HepG2 (cell line): ENCODE measurements around the gene STH. TPM values are rescaled to one million over a fixed set of nuclear protein-coding genes. Genes with fewer than 3 reads are reported as not detected.
A peak's percentile ranks its signal among the peaks of the same experiment; 100 is the strongest.

Experiments used
- FOXP1 ChIP-seq, 2 experiments: fragments of 450-650 bp in 1 of 2; IDR thresholded peaks; 2 replicates each; pipeline ENCODE4 v1.6.1; 2017 to 2018; ENCODE audit warnings: antibody characterized with exemption in 1 of 2
- GATAD1 ChIP-seq: IDR thresholded peaks from 2 replicates; pipeline ENCODE4 v1.6.1; 2016; ENCODE audit warnings: missing genetic modification reagents, missing compliant biosample characterization
- KDM5A ChIP-seq: fragments of 200-600 bp; sonication (generic); IDR thresholded peaks from 2 replicates; pipeline ENCODE4 v1.7.0; 2018; ENCODE audit warnings: antibody characterized with exemption, mild to moderate bottlenecking, low read length, borderline replicate concordance
- NR2F6 ChIP-seq, 2 experiments: IDR thresholded peaks; 2 replicates each; pipeline ENCODE4 v1.6.1; 2016; ENCODE audit warnings: antibody characterized with exemption in 1 of 2, mild to moderate bottlenecking in 1 of 2
- PRMT3 ChIP-seq: sonication (generic); formaldehyde crosslinking; IDR thresholded peaks from 2 replicates; pipeline ENCODE4 v1.8.1; 2022; ENCODE audit warnings: low read depth, mild to moderate bottlenecking, moderate library complexity, missing genetic modification reagents, borderline replicate concordance
- TARDBP ChIP-seq: sonication (generic); formaldehyde crosslinking; IDR thresholded peaks from 2 replicates; pipeline ENCODE4 v1.8.0; 2022; ENCODE audit warnings: mild to moderate bottlenecking, missing genetic modification reagents
- ZNF292 ChIP-seq: sonication (generic); formaldehyde crosslinking; IDR thresholded peaks from 2 replicates; pipeline ENCODE4 v1.8.1; 2022; ENCODE audit warnings: mild to moderate bottlenecking, low read depth, missing genetic modification reagents, borderline replicate concordance
- ZNF496 ChIP-seq: sonication (generic); formaldehyde crosslinking; IDR thresholded peaks from 2 replicates; pipeline ENCODE4 v1.8.1; 2023; ENCODE audit warnings: mild to moderate bottlenecking, moderate library complexity, missing genetic modification reagents; ENCODE audit not compliant: insufficient replicate concordance
- ZNF552 ChIP-seq: sonication (generic); formaldehyde crosslinking; IDR thresholded peaks from 2 replicates; pipeline ENCODE4 v1.9.0; 2022; ENCODE audit warnings: missing genetic modification reagents, mild to moderate bottlenecking, borderline replicate concordance
- ZNF777 ChIP-seq: sonication (generic); formaldehyde crosslinking; IDR thresholded peaks from 2 replicates; pipeline ENCODE4 v1.4.0; 2020; ENCODE audit warnings: missing genetic modification reagents
- polyA plus RNA-seq, 8 experiments: library from polyadenylated mRNA; depleted of rRNA in 3 of 8; stranded (reverse) in 7 of 8; unstranded in 1 of 8; fragments of >200 nt; fragmentation: Illumina TruSeq in 4 of 8; extraction: Trizol in 4 of 8; gene quantifications; 2 replicates each; pipeline versions ENCODE4 v1.2.1 to v1.2.3, GENCODE V29; 2011 to 2016; ENCODE audit warnings: low read depth in 4 of 8, missing spikeins in 1 of 8, mixed read lengths in 1 of 8; ENCODE audit not compliant: insufficient read depth in 1 of 8
- total RNA-seq, 5 experiments: library from RNA; depleted of rRNA; stranded (reverse); fragments of >200 nt; fragmentation: Illumina TruSeq; extraction: Trizol; gene quantifications; 2 replicates each; pipeline ENCODE4 v1.2.3, GENCODE V29; 2016; ENCODE audit warnings: low read depth in 1 of 5
- TF ChIP-seq, protein P1 (sequence below): sonication (generic); formaldehyde crosslinking; IDR thresholded peaks from 2 replicates; pipeline ENCODE4 v1.8.1; 2023; ENCODE audit warnings: missing genetic modification reagents, mild to moderate bottlenecking, borderline replicate concordance
- TF ChIP-seq, protein P2 (sequence below): IDR thresholded peaks from 2 replicates; pipeline ENCODE4 v1.6.1; 2016
- TF ChIP-seq, protein P3 (sequence below): sonication (generic); formaldehyde crosslinking; IDR thresholded peaks from 2 replicates; pipeline ENCODE4 v1.4.0; 2020; ENCODE audit warnings: missing genetic modification reagents
- TF ChIP-seq, protein P4 (sequence below): sonication (generic); formaldehyde crosslinking; IDR thresholded peaks from 2 replicates; pipeline ENCODE4 v1.9.0; 2021; ENCODE audit warnings: mild to moderate bottlenecking, missing genetic modification reagents
- TF ChIP-seq, protein P5 (sequence below): sonication (generic); formaldehyde crosslinking; IDR thresholded peaks from 2 replicates; pipeline ENCODE4 v1.4.0; 2020; ENCODE audit warnings: missing genetic modification reagents, low read depth, mild to moderate bottlenecking, borderline replicate concordance

The STH gene
- total and polyA plus RNA-seq, 2 of the 13 experiments (the other 11 are each of a cell fraction or from before 2014, with no cell fraction given) = not detected

DNA sequence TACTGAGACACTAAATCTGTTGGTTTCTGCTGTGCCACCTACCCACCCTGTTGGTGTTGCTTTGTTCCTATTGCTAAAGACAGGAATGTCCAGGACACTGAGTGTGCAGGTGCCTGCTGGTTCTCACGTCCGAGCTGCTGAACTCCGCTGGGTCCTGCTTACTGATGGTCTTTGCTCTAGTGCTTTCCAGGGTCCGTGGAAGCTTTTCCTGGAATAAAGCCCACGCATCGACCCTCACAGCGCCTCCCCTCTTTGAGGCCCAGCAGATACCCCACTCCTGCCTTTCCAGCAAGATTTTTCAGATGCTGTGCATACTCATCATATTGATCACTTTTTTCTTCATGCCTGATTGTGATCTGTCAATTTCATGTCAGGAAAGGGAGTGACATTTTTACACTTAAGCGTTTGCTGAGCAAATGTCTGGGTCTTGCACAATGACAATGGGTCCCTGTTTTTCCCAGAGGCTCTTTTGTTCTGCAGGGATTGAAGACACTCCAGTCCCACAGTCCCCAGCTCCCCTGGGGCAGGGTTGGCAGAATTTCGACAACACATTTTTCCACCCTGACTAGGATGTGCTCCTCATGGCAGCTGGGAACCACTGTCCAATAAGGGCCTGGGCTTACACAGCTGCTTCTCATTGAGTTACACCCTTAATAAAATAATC, 14.6 kb downstream of the STH start (continued):
- TF ChIP-seq ZNF496 (CRISPR knock-in tag) (no peak), PRMT3 (CRISPR knock-in tag) (0 out of 2 replicates have a peak, but pooled peaks have one; percentile 38), ZNF777 (peak; percentile 35; the same call in 1 of the 2 replicates), ZNF552 (CRISPR knock-in tag) (no peak), GATAD1 (no peak), TARDBP (CRISPR knock-in tag) (0 out of 2 replicates have a peak, but pooled peaks have one; percentile 24), FOXP1 (IDR thresholded peaks at IDR 0.05) (no peak), FOXP1 (CRISPR knock-in tag; IDR thresholded peaks at IDR 0.05) (peak; percentile 31; the same call in 1 of the 2 replicates), NR2F6 (IDR thresholded peaks at IDR 0.05) (0 out of 2 replicates have a peak, but pooled peaks have one; percentile 20), NR2F6 (CRISPR knock-in tag; IDR thresholded peaks at IDR 0.05) (no peak), KDM5A (no peak), ZNF292 (CRISPR knock-in tag) (peak; percentile 73; the same call in 1 of the 2 replicates)
- TF ChIP-seq, protein P1, sequence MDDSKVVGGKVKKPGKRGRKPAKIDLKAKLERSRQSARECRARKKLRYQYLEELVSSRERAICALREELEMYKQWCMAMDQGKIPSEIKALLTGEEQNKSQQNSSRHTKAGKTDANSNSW (CRISPR knock-in tag) = no peak
- TF ChIP-seq, protein P2, sequence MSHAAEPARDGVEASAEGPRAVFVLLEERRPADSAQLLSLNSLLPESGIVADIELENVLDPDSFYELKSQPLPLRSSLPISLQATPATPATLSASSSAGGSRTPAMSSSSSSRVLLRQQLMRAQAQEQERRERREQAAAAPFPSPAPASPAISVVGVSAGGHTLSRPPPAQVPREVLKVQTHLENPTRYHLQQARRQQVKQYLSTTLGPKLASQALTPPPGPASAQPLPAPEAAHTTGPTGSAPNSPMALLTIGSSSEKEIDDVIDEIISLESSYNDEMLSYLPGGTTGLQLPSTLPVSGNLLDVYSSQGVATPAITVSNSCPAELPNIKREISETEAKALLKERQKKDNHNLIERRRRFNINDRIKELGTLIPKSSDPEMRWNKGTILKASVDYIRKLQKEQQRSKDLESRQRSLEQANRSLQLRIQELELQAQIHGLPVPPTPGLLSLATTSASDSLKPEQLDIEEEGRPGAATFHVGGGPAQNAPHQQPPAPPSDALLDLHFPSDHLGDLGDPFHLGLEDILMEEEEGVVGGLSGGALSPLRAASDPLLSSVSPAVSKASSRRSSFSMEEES = no peak
- TF ChIP-seq, protein P3, sequence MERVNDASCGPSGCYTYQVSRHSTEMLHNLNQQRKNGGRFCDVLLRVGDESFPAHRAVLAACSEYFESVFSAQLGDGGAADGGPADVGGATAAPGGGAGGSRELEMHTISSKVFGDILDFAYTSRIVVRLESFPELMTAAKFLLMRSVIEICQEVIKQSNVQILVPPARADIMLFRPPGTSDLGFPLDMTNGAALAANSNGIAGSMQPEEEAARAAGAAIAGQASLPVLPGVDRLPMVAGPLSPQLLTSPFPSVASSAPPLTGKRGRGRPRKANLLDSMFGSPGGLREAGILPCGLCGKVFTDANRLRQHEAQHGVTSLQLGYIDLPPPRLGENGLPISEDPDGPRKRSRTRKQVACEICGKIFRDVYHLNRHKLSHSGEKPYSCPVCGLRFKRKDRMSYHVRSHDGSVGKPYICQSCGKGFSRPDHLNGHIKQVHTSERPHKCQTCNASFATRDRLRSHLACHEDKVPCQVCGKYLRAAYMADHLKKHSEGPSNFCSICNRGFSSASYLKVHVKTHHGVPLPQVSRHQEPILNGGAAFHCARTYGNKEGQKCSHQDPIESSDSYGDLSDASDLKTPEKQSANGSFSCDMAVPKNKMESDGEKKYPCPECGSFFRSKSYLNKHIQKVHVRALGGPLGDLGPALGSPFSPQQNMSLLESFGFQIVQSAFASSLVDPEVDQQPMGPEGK (CRISPR knock-in tag) = 0 out of 2 replicates have a peak, but pooled peaks have one; percentile 43
- TF ChIP-seq, protein P4, sequence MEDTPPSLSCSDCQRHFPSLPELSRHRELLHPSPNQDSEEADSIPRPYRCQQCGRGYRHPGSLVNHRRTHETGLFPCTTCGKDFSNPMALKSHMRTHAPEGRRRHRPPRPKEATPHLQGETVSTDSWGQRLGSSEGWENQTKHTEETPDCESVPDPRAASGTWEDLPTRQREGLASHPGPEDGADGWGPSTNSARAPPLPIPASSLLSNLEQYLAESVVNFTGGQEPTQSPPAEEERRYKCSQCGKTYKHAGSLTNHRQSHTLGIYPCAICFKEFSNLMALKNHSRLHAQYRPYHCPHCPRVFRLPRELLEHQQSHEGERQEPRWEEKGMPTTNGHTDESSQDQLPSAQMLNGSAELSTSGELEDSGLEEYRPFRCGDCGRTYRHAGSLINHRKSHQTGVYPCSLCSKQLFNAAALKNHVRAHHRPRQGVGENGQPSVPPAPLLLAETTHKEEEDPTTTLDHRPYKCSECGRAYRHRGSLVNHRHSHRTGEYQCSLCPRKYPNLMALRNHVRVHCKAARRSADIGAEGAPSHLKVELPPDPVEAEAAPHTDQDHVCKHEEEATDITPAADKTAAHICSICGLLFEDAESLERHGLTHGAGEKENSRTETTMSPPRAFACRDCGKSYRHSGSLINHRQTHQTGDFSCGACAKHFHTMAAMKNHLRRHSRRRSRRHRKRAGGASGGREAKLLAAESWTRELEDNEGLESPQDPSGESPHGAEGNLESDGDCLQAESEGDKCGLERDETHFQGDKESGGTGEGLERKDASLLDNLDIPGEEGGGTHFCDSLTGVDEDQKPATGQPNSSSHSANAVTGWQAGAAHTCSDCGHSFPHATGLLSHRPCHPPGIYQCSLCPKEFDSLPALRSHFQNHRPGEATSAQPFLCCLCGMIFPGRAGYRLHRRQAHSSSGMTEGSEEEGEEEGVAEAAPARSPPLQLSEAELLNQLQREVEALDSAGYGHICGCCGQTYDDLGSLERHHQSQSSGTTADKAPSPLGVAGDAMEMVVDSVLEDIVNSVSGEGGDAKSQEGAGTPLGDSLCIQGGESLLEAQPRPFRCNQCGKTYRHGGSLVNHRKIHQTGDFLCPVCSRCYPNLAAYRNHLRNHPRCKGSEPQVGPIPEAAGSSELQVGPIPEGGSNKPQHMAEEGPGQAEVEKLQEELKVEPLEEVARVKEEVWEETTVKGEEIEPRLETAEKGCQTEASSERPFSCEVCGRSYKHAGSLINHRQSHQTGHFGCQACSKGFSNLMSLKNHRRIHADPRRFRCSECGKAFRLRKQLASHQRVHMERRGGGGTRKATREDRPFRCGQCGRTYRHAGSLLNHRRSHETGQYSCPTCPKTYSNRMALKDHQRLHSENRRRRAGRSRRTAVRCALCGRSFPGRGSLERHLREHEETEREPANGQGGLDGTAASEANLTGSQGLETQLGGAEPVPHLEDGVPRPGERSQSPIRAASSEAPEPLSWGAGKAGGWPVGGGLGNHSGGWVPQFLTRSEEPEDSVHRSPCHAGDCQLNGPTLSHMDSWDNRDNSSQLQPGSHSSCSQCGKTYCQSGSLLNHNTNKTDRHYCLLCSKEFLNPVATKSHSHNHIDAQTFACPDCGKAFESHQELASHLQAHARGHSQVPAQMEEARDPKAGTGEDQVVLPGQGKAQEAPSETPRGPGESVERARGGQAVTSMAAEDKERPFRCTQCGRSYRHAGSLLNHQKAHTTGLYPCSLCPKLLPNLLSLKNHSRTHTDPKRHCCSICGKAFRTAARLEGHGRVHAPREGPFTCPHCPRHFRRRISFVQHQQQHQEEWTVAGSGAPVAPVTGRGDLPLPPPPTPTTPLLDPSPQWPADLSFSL (CRISPR knock-in tag) = 0 out of 2 replicates have a peak, but pooled peaks have one; percentile 19
- TF ChIP-seq, protein P5, sequence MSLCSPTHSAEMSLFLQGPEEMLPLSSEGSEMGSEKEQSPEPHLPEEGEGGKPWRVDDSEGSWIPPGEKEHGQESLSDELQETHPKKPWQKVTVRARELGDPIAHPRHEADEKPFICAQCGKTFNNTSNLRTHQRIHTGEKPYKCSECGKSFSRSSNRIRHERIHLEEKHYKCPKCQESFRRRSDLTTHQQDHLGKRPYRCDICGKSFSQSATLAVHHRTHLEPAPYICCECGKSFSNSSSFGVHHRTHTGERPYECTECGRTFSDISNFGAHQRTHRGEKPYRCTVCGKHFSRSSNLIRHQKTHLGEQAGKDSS (CRISPR knock-in tag) = no peak
